Fibroblast of pulmonary artery (primary cell): ENCODE data around the gene GALNTL6.
A peak's percentile ranks its signal among the peaks of the same experiment; 100 is the strongest.

Experiments used
- DNase-seq: peaks from one replicate; pipeline ENCODE4 v3.0.0-alpha.2; 2010; ENCODE audit warnings: low read depth
- H3K4me3 ChIP-seq: replicated peaks from 2 replicates; pipeline ENCODE4 v1.5.1; 2011; ENCODE audit warnings: low read depth, mild to moderate bottlenecking, control low read depth, low read length, moderate library complexity
- CTCF ChIP-seq: IDR thresholded peaks from 2 replicates; pipeline ENCODE4 v1.5.1; 2011; ENCODE audit warnings: mild to moderate bottlenecking, control low read depth, low read length, inconsistent platforms; ENCODE audit errors: missing control alignments

GALNTL6 gene

GRCh38 chr4:173044340-173044739 lies 1231.1 kb downstream of the GALNTL6 start:
- TF ChIP-seq CTCF = no peak
- DNase-seq = no peak
- no peak overlapping the region for H3K4me3 ChIP-seq

- DNase-seq = no peak
- H3K4me3 ChIP-seq = no peak overlapping the region
- TF ChIP-seq CTCF = no peak
These were observed 1232.4 kb downstream of the GALNTL6 start for GRCh38 chr4:173045571-173045970.

- TF ChIP-seq CTCF = no peak
- H3K4me3 ChIP-seq = no peak overlapping the region
- no peak for DNase-seq
These were observed 1232.9 kb downstream of the GALNTL6 start for GRCh38 chr4:173046144-173046543.

GRCh38 chr4:173046818-173047217 lies 1233.6 kb downstream of the GALNTL6 start:
- no peak for DNase-seq
- H3K4me3 ChIP-seq = no peak overlapping the region
- TF ChIP-seq CTCF = no peak

GRCh38 chr4:173051232-173051631 lies 1238.0 kb downstream of the GALNTL6 start:
- no peak overlapping the region for H3K4me3 ChIP-seq
- no peak for TF ChIP-seq CTCF
- DNase-seq = no peak

- peak overlapping the region; percentile 42 for H3K4me3 ChIP-seq
- no peak for TF ChIP-seq CTCF
- peak; percentile 42 for DNase-seq
These were observed 1238.5 kb downstream of the GALNTL6 start for GRCh38 chr4:173051716-173052115.

- DNase-seq = no peak
- TF ChIP-seq CTCF = no peak
- H3K4me3 ChIP-seq = no peak overlapping the region
These were observed 1239.2 kb downstream of the GALNTL6 start for GRCh38 chr4:173052439-173052838.
